H9 (cell line): ENCODE data around the gene ASTN2. TPM values are rescaled to one million over a fixed set of nuclear protein-coding genes. Genes with fewer than 3 reads are reported as not detected.
A peak's percentile ranks its signal among the peaks of the same experiment; 100 is the strongest.

Experiments used
- DNase-seq: peaks from one replicate; pipeline ENCODE4 v3.0.0-alpha.2; 2017
- H2AFZ ChIP-seq: one replicate; pipeline ENCODE4 v1.6.1; 2013; ENCODE audit warnings: mild to moderate bottlenecking, low read length, control low read depth, moderate library complexity
- H2AK5ac ChIP-seq: 2 replicates; pipeline ENCODE4 v1.6.1; 2013; ENCODE audit warnings: low read length, control low read depth, mixed read lengths; ENCODE audit not compliant: insufficient read length
- H2BK120ac ChIP-seq: one replicate; pipeline ENCODE4 v1.6.1; 2013; ENCODE audit warnings: low read depth, mild to moderate bottlenecking, low read length, control low read depth, inconsistent platforms; ENCODE audit not compliant: poor library complexity, severe bottlenecking
- H2BK12ac ChIP-seq: 2 replicates; pipeline ENCODE4 v1.6.1; 2013; ENCODE audit warnings: low read length, control low read depth, mixed read lengths, low read depth; ENCODE audit not compliant: insufficient read length
- H2BK15ac ChIP-seq: 2 replicates; pipeline ENCODE4 v1.6.1; 2013; ENCODE audit warnings: low read depth, low read length, control low read depth
- H2BK20ac ChIP-seq: one replicate; pipeline ENCODE4 v1.6.1; 2013; ENCODE audit warnings: low read depth, mild to moderate bottlenecking, low read length, control low read depth, inconsistent platforms; ENCODE audit not compliant: poor library complexity, severe bottlenecking
- H2BK5ac ChIP-seq: 2 replicates; pipeline ENCODE4 v1.6.1; 2013; ENCODE audit warnings: low read length, control low read depth, mixed read lengths; ENCODE audit not compliant: insufficient read length
- H3K14ac ChIP-seq: 2 replicates; pipeline ENCODE4 v1.6.1; 2013; ENCODE audit warnings: low read length, control low read depth; ENCODE audit not compliant: insufficient read depth
- H3K18ac ChIP-seq: 2 replicates; pipeline ENCODE4 v1.6.1; 2013; ENCODE audit warnings: low read depth, mild to moderate bottlenecking, mixed read lengths, low read length, control low read depth; ENCODE audit not compliant: insufficient read length
- H3K23ac ChIP-seq: 2 replicates; pipeline ENCODE4 v1.6.1; 2013; ENCODE audit warnings: low read length, control low read depth, mixed read lengths, low read depth; ENCODE audit not compliant: insufficient read length
- H3K23me2 ChIP-seq: 2 replicates; pipeline ENCODE4 v1.6.1; 2013; ENCODE audit warnings: low read depth, mild to moderate bottlenecking, mixed read lengths, low read length, control low read depth; ENCODE audit not compliant: insufficient read length, poor library complexity, severe bottlenecking
- H3K27ac ChIP-seq: 2 replicates; pipeline ENCODE4 v1.5.1; 2013; ENCODE audit warnings: low read length, control low read depth, mixed read lengths, low read depth; ENCODE audit not compliant: insufficient read length
- H3K27me3 ChIP-seq: 2 replicates; pipeline ENCODE4 v1.6.1; 2013; ENCODE audit warnings: low read length, control low read depth, inconsistent platforms; ENCODE audit not compliant: insufficient read depth
- H3K4ac ChIP-seq: 2 replicates; pipeline ENCODE4 v1.6.1; 2013; ENCODE audit warnings: low read depth, mild to moderate bottlenecking, control low read depth, inconsistent platforms, low read length, moderate library complexity
- H3K4me1 ChIP-seq: 2 replicates; pipeline ENCODE4 v1.6.1; 2013; ENCODE audit warnings: low read length, control low read depth, inconsistent platforms; ENCODE audit not compliant: insufficient read depth
- H3K4me2 ChIP-seq: 2 replicates; pipeline ENCODE4 v1.6.1; 2013; ENCODE audit warnings: low read length, control low read depth, mixed read lengths; ENCODE audit not compliant: insufficient read length, insufficient read depth
- H3K56ac ChIP-seq: 2 replicates; pipeline ENCODE4 v1.6.1; 2013; ENCODE audit warnings: low read depth, mild to moderate bottlenecking, mixed read lengths, low read length, control low read depth; ENCODE audit not compliant: insufficient read length
- H3K79me1 ChIP-seq: 2 replicates; pipeline ENCODE4 v1.6.1; 2013; ENCODE audit warnings: low read depth, mild to moderate bottlenecking, moderate library complexity, low read length, control low read depth, inconsistent platforms; ENCODE audit not compliant: insufficient read depth, poor library complexity, severe bottlenecking
- H3K79me2 ChIP-seq: 2 replicates; pipeline ENCODE4 v1.6.1; 2013; ENCODE audit warnings: low read length, control low read depth, inconsistent platforms; ENCODE audit not compliant: insufficient read depth
- H3K9ac ChIP-seq: 2 replicates; pipeline ENCODE4 v1.6.1; 2013; ENCODE audit warnings: low read length, control low read depth, mixed read lengths; ENCODE audit not compliant: insufficient read length; ENCODE audit errors: extremely low read depth
- H3K9me3 ChIP-seq: one replicate; pipeline ENCODE4 v1.6.1; 2013; ENCODE audit warnings: low read depth, low read length, inconsistent platforms; ENCODE audit not compliant: control insufficient read depth
- H3T11ph ChIP-seq: one replicate; pipeline ENCODE4 v1.6.1; 2013; ENCODE audit warnings: mild to moderate bottlenecking, low read length, control low read depth, inconsistent platforms
- H4K20me1 ChIP-seq: one replicate; pipeline ENCODE4 v1.6.1; 2013; ENCODE audit not compliant: control insufficient read depth, insufficient read length, insufficient read depth
- H4K5ac ChIP-seq: 2 replicates; pipeline ENCODE4 v1.6.1; 2013; ENCODE audit warnings: low read depth, mild to moderate bottlenecking, mixed read lengths, low read length, control low read depth; ENCODE audit not compliant: insufficient read length
- H4K8ac ChIP-seq: replicated peaks from 2 replicates; pipeline ENCODE4 v1.6.1; 2013; ENCODE audit warnings: low read length, control low read depth, mixed read lengths, low read depth; ENCODE audit not compliant: insufficient read length
- H4K91ac ChIP-seq: 2 replicates; pipeline ENCODE4 v1.6.1; 2013; ENCODE audit warnings: low read depth, mild to moderate bottlenecking, moderate library complexity, mixed read lengths, low read length, control low read depth; ENCODE audit not compliant: insufficient read length
- H3K27ac Mint-ChIP-seq, 3 experiments: 2 replicates in 2 of 3; 3 replicates in 1 of 3; pipeline ENCODE4 v1.8.0; 2020 to 2021; ENCODE audit warnings: mixed read lengths in 3 of 3, mild to moderate bottlenecking in 1 of 3, moderate library complexity in 1 of 3
- H3K27me3 Mint-ChIP-seq: 2 replicates; pipeline ENCODE4 v1.8.0; 2021; ENCODE audit warnings: low read depth, mild to moderate bottlenecking, moderate library complexity, mixed read lengths
- H3K36me3 Mint-ChIP-seq, 3 experiments: 2 replicates in 2 of 3; 3 replicates in 1 of 3; pipeline ENCODE4 v1.8.0; 2020 to 2021; ENCODE audit warnings: low read depth in 3 of 3, mixed read lengths in 3 of 3; ENCODE audit not compliant: insufficient read depth in 1 of 3
- H3K4me1 Mint-ChIP-seq, 2 experiments: 2 replicates each; pipeline ENCODE4 v1.8.0; 2020; ENCODE audit warnings: mixed read lengths in 2 of 2
- H3K4me3 Mint-ChIP-seq, 2 experiments: 2 replicates in 1 of 2; 3 replicates in 1 of 2; pipeline ENCODE4 v1.8.0; 2020 to 2021; ENCODE audit warnings: mild to moderate bottlenecking in 2 of 2, mixed read lengths in 2 of 2, moderate library complexity in 1 of 2
- H3K9me3 Mint-ChIP-seq, 2 experiments: 2 replicates in 1 of 2; 3 replicates in 1 of 2; pipeline ENCODE4 v1.8.0; 2020; ENCODE audit warnings: mild to moderate bottlenecking in 2 of 2, mixed read lengths in 2 of 2, moderate library complexity in 1 of 2
- CTCF ChIP-seq: fragments of 200-600 bp; sonication (generic); conservative IDR thresholded peaks from 3 replicates; pipeline ENCODE4 v1.8.0; 2021; ENCODE audit warnings: antibody characterized with exemption, mild to moderate bottlenecking
- WGBS: extraction: QIAGEN DNeasy Blood & Tissue Kit; methylation state at CpG from one replicate; pipeline ENCODE4 v1.1.7; 2013; ENCODE audit warnings: missing lambda C conversion rate, low lambda C conversion rate, mixed read lengths; ENCODE audit not compliant: insufficient read length; ENCODE audit errors: extremely low coverage; 5-methylcytosine and 5-hydroxymethylcytosine counted together
- total RNA-seq: library from RNA; stranded (reverse); gene quantifications from 2 replicates; pipeline ENCODE4 v1.2.1, GENCODE V29; 2021

ASTN2 gene
- total RNA-seq, 1 experiment from 2014 or later: 9.7 TPM

GRCh38 chr9:117239428-117239827, 175.4 kb downstream of the ASTN2 start:
- no peak overlapping the region for H2BK12ac ChIP-seq
- H3K56ac ChIP-seq: no peak overlapping the region
- no CpG with 5 or more reads among the region's 1 CpG for WGBS
- no peak overlapping the region for H3K27ac ChIP-seq
- Mint-ChIP-seq H3K27ac (peak overlapping the region in 1 of 3 experiments; percentile 28; a peak in 1 of 7 replicates), H3K27me3 (no peaks in the 10 kb centered on the region), H3K4me1 (peaks cover 10 to 20% of the 10 kb centered on the region in 2 experiments), H3K36me3 (peaks cover 18 to 24% (median 18%) of the 10 kb centered on the region in 3 experiments), H3K4me3 (no peak overlapping the region), H3K9me3 (peaks cover 18 to 23% of the 10 kb centered on the region in 2 experiments)
- H3K23me2 ChIP-seq: no peaks in the 10 kb centered on the region
- no peak overlapping the region for H3K14ac ChIP-seq
- no peak overlapping the region for H2BK15ac ChIP-seq
- H3K4me1 ChIP-seq: no peaks in the 10 kb centered on the region
- no peak overlapping the region for H3K4me2 ChIP-seq
- H2AFZ ChIP-seq: no peak overlapping the region
- DNase-seq: no peak
- no peak overlapping the region for H3K18ac ChIP-seq
- H4K20me1 ChIP-seq: no peaks in the 10 kb centered on the region
- H3K27me3 ChIP-seq: no peaks in the 10 kb centered on the region
- no peak overlapping the region for H3K9ac ChIP-seq
- H4K8ac ChIP-seq: no peak overlapping the region
- no peak overlapping the region for H4K5ac ChIP-seq
- no peaks in the 10 kb centered on the region for H3K79me1 ChIP-seq
- H3K4ac ChIP-seq: no peak overlapping the region
- H2AK5ac ChIP-seq: no peak overlapping the region
- no peaks in the 10 kb centered on the region for H3K79me2 ChIP-seq
- H4K91ac ChIP-seq: no peak overlapping the region
- H3T11ph ChIP-seq: no peak overlapping the region
- no peak overlapping the region for H2BK120ac ChIP-seq
- H3K9me3 ChIP-seq: peaks cover 5% of the 10 kb centered on the region
- no peak for TF ChIP-seq CTCF
- H2BK20ac ChIP-seq: no peak overlapping the region
- H2BK5ac ChIP-seq: no peak overlapping the region
- no peak overlapping the region for H3K23ac ChIP-seq
